ENCODE data around the gene KCTD16.

Gene KCTD16

DNA sequence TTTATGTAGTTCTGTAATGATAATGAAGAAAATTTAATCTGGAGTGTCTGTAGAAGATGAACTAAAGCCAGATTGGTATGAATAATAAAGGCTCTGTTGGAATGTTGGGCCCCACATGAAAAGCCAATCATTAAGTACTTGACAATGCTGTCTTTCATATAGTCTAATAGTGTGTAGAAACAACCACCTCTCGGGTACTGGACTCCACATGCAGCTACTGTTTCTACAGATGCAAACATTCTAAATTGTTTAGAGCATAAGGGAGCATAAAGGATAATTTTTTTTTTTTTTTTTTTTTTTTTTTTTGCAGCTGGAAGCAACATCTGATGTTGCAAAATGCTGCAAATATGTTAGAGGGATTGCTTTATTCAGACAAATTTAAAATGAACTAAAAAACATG is 354.3 kb downstream of the KCTD16 start:
- no peak for DNase-seq (ENCODE audit: low read depth, low spot score)

- DNase-seq (ENCODE audit: low read depth, low spot score) = no peak
Observed at GRCh38 chr5:144531188-144531587, 360.5 kb downstream of the KCTD16 start.
